ENCODE data around the gene PSIP1.

PSIP1 gene

GRCh38 chr9:15505921-15506320 lies 4.8 kb downstream of the PSIP1 start:
- TF ChIP-seq ZC3H10 (CRISPR knock-in tag; IDR thresholded peaks at IDR 0.05) (no peak), RARB (CRISPR knock-in tag; IDR thresholded peaks at IDR 0.05) (no peak), GLIS3 (CRISPR knock-in tag; IDR thresholded peaks at IDR 0.05) (no peak), ZNF565 (CRISPR knock-in tag; conservative IDR thresholded peaks at IDR 0.05; ENCODE audit: low read depth) (no peak), BACH2 (CRISPR knock-in tag; IDR thresholded peaks at IDR 0.05; ENCODE audit: borderline replicate concordance) (no peak)
- ATAC-seq = no peak

GRCh38 chr9:15501803-15502202 lies 9.0 kb downstream of the PSIP1 start:
- ATAC-seq = no peak
- TF ChIP-seq CSDC2 (CRISPR knock-in tag; IDR thresholded peaks at IDR 0.05) = no peak
- no peak for TF ChIP-seq PATZ1 (CRISPR knock-in tag; IDR thresholded peaks at IDR 0.05; ENCODE audit: borderline replicate concordance)
- TF ChIP-seq ZNF565 (CRISPR knock-in tag; conservative IDR thresholded peaks at IDR 0.05; ENCODE audit: low read depth) = no peak
- no peak for TF ChIP-seq PPARA (CRISPR knock-in tag; IDR thresholded peaks at IDR 0.05; ENCODE audit: borderline replicate concordance)
- TF ChIP-seq ESRRG (CRISPR knock-in tag; IDR thresholded peaks at IDR 0.05) = no peak
- no peak for TF ChIP-seq SNAI2 (CRISPR knock-in tag; IDR thresholded peaks at IDR 0.05)
- TF ChIP-seq RARB (CRISPR knock-in tag; IDR thresholded peaks at IDR 0.05) = no peak
- TF ChIP-seq ZC3H10 (CRISPR knock-in tag; IDR thresholded peaks at IDR 0.05) = no peak
- TF ChIP-seq TOX (CRISPR knock-in tag; IDR thresholded peaks at IDR 0.05; ENCODE audit: borderline replicate concordance) = no peak
- TF ChIP-seq ZFP30 (CRISPR knock-in tag; IDR thresholded peaks at IDR 0.05) = no peak
- no peak for TF ChIP-seq POU6F1 (CRISPR knock-in tag; IDR thresholded peaks at IDR 0.05; ENCODE audit: borderline replicate concordance, low read depth)
- no peak for TF ChIP-seq TSHZ2 (CRISPR knock-in tag; IDR thresholded peaks at IDR 0.05)
- no peak for TF ChIP-seq ZNF8 (CRISPR knock-in tag; IDR thresholded peaks at IDR 0.05)
- no peak for TF ChIP-seq ARNTL (CRISPR knock-in tag; IDR thresholded peaks at IDR 0.05; ENCODE audit: borderline replicate concordance, low read depth)
- TF ChIP-seq TCF4 (CRISPR knock-in tag; IDR thresholded peaks at IDR 0.05; ENCODE audit: borderline replicate concordance) = no peak
- TF ChIP-seq BACH2 (CRISPR knock-in tag; IDR thresholded peaks at IDR 0.05; ENCODE audit: borderline replicate concordance) = no peak
- TF ChIP-seq ZNF70 (CRISPR knock-in tag; IDR thresholded peaks at IDR 0.05) = no peak
- no peak for TF ChIP-seq ZFP3 (CRISPR knock-in tag; IDR thresholded peaks at IDR 0.05)
- TF ChIP-seq CSRNP3 (CRISPR knock-in tag; IDR thresholded peaks at IDR 0.05) = no peak

- no peak for TF ChIP-seq RARB (CRISPR knock-in tag; IDR thresholded peaks at IDR 0.05)
- TF ChIP-seq ESRRG (CRISPR knock-in tag; IDR thresholded peaks at IDR 0.05) = no peak
- TF ChIP-seq PPARA (CRISPR knock-in tag; IDR thresholded peaks at IDR 0.05; ENCODE audit: borderline replicate concordance) = no peak
- TF ChIP-seq ZNF70 (CRISPR knock-in tag; IDR thresholded peaks at IDR 0.05) = no peak
- TF ChIP-seq POU6F1 (CRISPR knock-in tag; IDR thresholded peaks at IDR 0.05; ENCODE audit: borderline replicate concordance, low read depth) = no peak
- no peak for TF ChIP-seq TOX (CRISPR knock-in tag; IDR thresholded peaks at IDR 0.05; ENCODE audit: borderline replicate concordance)
- TF ChIP-seq ZNF8 (CRISPR knock-in tag; IDR thresholded peaks at IDR 0.05) = no peak
- TF ChIP-seq CREB5 (CRISPR knock-in tag; IDR thresholded peaks at IDR 0.05; ENCODE audit: low read depth) = no peak
- TF ChIP-seq ZC3H10 (CRISPR knock-in tag; IDR thresholded peaks at IDR 0.05) = no peak
Measured at GRCh38 chr9:15501179-15501578, 9.6 kb downstream of the PSIP1 start.

More at GRCh38 chr9:15501179-15501578, 9.6 kb downstream of the PSIP1 start:
- ATAC-seq = no peak
